ENCODE measurements around the gene FXN.

DNA sequence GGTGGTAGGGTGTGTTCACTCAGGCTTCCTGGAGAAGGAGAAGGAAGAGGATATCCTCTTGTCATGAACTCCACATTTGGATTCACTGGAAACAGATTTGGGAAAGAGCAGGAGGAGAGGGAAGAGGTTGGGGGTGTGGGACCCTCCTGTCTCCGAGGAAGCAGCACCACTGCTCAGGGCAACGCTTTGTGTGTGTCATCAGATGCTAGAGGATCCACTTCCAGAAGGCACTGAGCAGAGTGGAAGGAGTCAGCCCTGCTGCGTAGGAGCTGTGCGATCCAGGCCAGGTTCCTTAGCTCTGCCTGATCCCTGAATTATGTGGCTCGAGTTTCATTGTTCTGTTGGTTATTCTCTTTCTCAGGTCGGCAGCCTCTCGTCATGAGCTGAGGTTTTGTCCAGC lies 101.2 kb downstream of the FXN start:
- TF ChIP-seq, protein P1, sequence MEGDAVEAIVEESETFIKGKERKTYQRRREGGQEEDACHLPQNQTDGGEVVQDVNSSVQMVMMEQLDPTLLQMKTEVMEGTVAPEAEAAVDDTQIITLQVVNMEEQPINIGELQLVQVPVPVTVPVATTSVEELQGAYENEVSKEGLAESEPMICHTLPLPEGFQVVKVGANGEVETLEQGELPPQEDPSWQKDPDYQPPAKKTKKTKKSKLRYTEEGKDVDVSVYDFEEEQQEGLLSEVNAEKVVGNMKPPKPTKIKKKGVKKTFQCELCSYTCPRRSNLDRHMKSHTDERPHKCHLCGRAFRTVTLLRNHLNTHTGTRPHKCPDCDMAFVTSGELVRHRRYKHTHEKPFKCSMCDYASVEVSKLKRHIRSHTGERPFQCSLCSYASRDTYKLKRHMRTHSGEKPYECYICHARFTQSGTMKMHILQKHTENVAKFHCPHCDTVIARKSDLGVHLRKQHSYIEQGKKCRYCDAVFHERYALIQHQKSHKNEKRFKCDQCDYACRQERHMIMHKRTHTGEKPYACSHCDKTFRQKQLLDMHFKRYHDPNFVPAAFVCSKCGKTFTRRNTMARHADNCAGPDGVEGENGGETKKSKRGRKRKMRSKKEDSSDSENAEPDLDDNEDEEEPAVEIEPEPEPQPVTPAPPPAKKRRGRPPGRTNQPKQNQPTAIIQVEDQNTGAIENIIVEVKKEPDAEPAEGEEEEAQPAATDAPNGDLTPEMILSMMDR (conservative IDR thresholded peaks at IDR 0.05; ENCODE audit: low read length) = no peak
- TF ChIP-seq EZH2phosphoT487 (IDR thresholded peaks at IDR 0.05; ENCODE audit: borderline replicate concordance) = no peak

Measured in Loucy (cell line).